Measurements from ENCODE around the gene SUOX.

The SUOX gene

DNA sequence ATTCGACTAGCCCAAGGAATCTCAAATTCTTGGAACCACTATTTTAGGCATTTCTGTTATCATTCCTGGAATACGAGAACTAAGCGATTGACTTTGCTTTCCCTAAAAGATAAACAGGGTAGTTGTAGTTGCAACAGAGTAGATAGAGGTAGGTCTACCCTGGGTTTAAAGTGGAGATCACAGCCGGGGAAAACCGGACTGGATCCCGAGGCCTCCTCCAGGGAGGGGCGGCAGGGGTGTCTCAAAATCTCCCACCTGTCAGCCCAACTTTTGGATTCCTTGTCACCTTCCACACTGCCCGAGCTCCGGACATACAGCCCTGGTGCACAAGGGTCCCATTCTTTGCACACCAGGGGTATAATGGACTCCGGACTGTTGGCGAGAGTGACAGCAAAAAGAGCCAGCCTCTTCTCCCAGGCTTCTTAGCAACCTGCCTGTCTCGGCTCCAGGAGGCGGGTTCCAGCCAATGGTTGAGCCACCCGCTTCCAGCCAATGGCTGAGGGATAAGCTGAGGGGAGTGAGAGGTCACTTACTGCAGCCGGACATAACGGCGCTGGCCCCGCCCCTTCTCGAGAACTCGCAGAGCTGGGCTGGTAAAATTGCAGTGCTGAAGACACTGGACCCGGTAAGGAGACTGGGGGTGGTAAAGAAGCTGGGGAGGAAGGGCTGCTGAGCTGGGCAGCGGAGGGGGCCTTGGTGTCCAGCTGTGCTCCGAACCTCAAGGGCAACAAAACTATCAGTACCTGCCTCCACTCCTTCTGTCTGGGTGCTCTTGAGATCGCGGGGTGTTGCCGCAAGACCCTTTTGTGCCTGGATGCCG is at the start of gene SUOX:
Gene SUOX (plus strand): TSS at position 562 of the 820 bp plus-strand sequence. CDS start 4,946 bp downstream, outside the sequence.
- Histone ChIP-seq H3K27me3 (ENCODE audit: low read depth, low read length) (no peaks in the 10 kb centered on the region), H3K9ac (ENCODE audit: low read length) (no peak within 1 kb of the TSS), H3K4me2 (ENCODE audit: low read length) (peak within 1 kb of the TSS; percentile 50), H3K9me3 (ENCODE audit: insufficient read depth, low read length) (no peaks in the 10 kb centered on the region), H3K79me2 (ENCODE audit: low read length) (no peaks in the 10 kb centered on the region), H3K27ac (ENCODE audit: low read length) (no peak within 1 kb of the TSS), H4K20me1 (ENCODE audit: insufficient read depth, low read length) (no peaks in the 10 kb centered on the region), H3K36me3 (replicated peaks; ENCODE audit: low read depth, low read length) (peaks cover 7% of the 10 kb centered on the region), H3K4me1 (ENCODE audit: low read length) (peaks cover 6% of the 10 kb centered on the region), H3K4me3 (ENCODE audit: low read length) (peak within 1 kb of the TSS; percentile 30), H2AFZ (ENCODE audit: low read depth, low read length) (no peak within 1 kb of the TSS)
- TF ChIP-seq, protein P1, sequence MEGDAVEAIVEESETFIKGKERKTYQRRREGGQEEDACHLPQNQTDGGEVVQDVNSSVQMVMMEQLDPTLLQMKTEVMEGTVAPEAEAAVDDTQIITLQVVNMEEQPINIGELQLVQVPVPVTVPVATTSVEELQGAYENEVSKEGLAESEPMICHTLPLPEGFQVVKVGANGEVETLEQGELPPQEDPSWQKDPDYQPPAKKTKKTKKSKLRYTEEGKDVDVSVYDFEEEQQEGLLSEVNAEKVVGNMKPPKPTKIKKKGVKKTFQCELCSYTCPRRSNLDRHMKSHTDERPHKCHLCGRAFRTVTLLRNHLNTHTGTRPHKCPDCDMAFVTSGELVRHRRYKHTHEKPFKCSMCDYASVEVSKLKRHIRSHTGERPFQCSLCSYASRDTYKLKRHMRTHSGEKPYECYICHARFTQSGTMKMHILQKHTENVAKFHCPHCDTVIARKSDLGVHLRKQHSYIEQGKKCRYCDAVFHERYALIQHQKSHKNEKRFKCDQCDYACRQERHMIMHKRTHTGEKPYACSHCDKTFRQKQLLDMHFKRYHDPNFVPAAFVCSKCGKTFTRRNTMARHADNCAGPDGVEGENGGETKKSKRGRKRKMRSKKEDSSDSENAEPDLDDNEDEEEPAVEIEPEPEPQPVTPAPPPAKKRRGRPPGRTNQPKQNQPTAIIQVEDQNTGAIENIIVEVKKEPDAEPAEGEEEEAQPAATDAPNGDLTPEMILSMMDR (IDR thresholded peaks at IDR 0.05; ENCODE audit: low read depth, low read length), result no peak
- TF ChIP-seq EZH2phosphoT487 (IDR thresholded peaks at IDR 0.05; ENCODE audit: low read depth), result no peak

DNA sequence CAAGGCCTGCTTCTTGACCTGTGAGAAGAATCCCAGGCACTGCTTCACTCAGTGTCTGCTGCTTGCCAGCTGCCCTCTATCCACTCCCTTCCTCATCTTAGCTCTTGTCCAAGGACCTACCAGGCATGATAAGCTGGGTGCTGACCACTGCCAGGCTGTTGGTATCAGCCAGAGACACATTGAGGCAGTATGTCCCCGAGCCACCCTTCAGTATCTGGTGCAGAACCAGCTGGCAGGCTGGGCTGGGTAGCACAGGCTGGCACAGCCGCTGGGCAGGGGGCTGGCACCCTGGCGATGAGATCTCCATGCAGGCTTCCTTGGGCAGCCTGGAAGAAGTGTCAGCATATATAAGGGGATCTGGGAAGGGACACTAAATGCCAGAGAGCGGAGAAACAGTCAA is 41.7 kb upstream of the SUOX start:
- Histone ChIP-seq H3K9ac (ENCODE audit: low read length) (no peak overlapping the region), H3K4me2 (ENCODE audit: low read length) (no peak overlapping the region), H3K27me3 (ENCODE audit: low read depth, low read length) (0 out of 2 replicates have a peak, but pooled peaks cover 5% of the 10 kb centered on the region), H3K4me3 (ENCODE audit: low read length) (no peak overlapping the region), H3K4me1 (ENCODE audit: low read length) (peaks cover 6% of the 10 kb centered on the region), H4K20me1 (ENCODE audit: insufficient read depth, low read length) (no peaks in the 10 kb centered on the region), H3K79me2 (ENCODE audit: low read length) (no peaks in the 10 kb centered on the region), H2AFZ (ENCODE audit: low read depth, low read length) (no peak overlapping the region), H3K9me3 (ENCODE audit: insufficient read depth, low read length) (no peaks in the 10 kb centered on the region), H3K27ac (ENCODE audit: low read length) (no peak overlapping the region), H3K36me3 (replicated peaks; ENCODE audit: low read depth, low read length) (no peaks in the 10 kb centered on the region)
- TF ChIP-seq, protein P1 (IDR thresholded peaks at IDR 0.05; ENCODE audit: low read depth, low read length), result no peak
- no peak for TF ChIP-seq EZH2phosphoT487 (IDR thresholded peaks at IDR 0.05; ENCODE audit: low read depth)

DNA sequence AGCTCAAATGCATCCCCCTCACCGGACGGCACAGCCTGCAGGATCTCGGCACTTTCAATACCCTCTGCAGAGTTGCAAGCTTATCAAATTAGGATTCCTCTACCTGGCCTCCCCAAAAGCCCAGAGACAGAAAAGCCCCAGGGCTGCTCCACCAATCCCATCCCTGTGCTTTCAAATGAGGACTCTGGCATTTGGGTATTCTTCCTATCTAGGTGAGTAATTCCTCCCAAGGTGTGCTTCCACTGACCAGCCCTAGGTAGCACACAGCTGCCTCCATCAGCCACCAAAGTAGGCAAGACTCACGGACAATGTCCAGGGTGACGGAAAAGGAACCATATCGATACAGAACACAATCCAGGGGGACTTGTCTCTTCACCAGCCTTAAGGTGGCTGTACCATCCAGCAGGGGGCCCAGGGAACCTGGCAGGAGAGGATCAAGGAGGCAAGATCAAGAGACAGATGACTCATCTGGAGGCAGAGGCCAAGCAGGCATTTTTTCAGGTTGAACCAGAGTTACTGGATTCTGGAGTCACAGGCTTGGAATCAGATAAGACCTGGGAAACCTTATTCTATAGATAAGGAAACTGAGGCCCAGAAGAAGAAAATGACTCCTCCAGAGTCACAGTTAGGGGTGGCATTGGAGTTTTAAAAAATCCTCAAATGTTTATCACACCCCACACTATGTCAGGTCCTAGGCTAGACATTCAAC is 41.1 kb upstream of the SUOX start:
- peaks cover 6% of the 10 kb centered on the region for H3K4me1 ChIP-seq (ENCODE audit: low read length)
- H2AFZ ChIP-seq (ENCODE audit: low read depth, low read length), result no peak overlapping the region
- TF ChIP-seq EZH2phosphoT487 (IDR thresholded peaks at IDR 0.05; ENCODE audit: low read depth), result no peak
- TF ChIP-seq, protein P1 (IDR thresholded peaks at IDR 0.05; ENCODE audit: low read depth, low read length), result peak; percentile 19; the same call in 1 of the 2 replicates
- H3K9ac ChIP-seq (ENCODE audit: low read length), result no peak overlapping the region
- H3K36me3 ChIP-seq (replicated peaks; ENCODE audit: low read depth, low read length), result no peaks in the 10 kb centered on the region
- H3K9me3 ChIP-seq (ENCODE audit: insufficient read depth, low read length), result no peaks in the 10 kb centered on the region
- H3K4me3 ChIP-seq (ENCODE audit: low read length), result no peak overlapping the region
- H3K27me3 ChIP-seq (ENCODE audit: low read depth, low read length), result 0 out of 2 replicates have a peak, but pooled peaks cover 5% of the 10 kb centered on the region
- H3K4me2 ChIP-seq (ENCODE audit: low read length), result no peak overlapping the region
- H3K79me2 ChIP-seq (ENCODE audit: low read length), result no peaks in the 10 kb centered on the region
- no peaks in the 10 kb centered on the region for H4K20me1 ChIP-seq (ENCODE audit: insufficient read depth, low read length)
- H3K27ac ChIP-seq (ENCODE audit: low read length), result no peak overlapping the region
